ENCODE measurements around the gene L3MBTL4.

- TF ChIP-seq POLR2A (IDR thresholded peaks at IDR 0.05; ENCODE audit: low read depth, low read length) (no peak), TAF1 (IDR thresholded peaks at IDR 0.05; ENCODE audit: borderline replicate concordance, low read depth, low read length) (no peak)
Observed at GRCh38 chr18:6057604-6058003, 357.1 kb downstream of the L3MBTL4 start.

Data from GM12892 (cell line).